ENCODE results near the gene GABRP. TPM values are rescaled to one million over a fixed set of nuclear protein-coding genes. Genes with fewer than 3 reads are reported as not detected.

GABRP gene
- total and polyA plus RNA-seq, 2 experiments from 2014 or later, result 3.6 to 6.3 TPM

DNA sequence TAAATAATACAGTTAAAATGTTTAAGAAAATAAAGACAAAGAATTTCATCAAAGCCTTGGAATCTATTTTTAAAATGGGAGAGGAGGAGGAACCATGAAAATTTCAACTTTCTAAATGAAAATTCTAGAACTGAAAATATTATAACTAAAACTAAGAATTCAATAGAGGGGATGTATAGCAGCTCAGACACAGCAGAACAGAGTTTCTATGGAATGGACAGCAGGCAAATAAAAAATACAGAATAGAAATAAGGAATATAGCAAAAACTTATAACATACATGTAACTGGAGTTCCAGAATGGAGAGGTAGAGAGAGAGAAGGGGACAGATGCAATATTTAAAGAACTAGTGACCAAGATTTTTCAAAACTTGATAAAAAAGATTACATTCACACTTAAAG, 76.9 kb downstream of the GABRP start (continued):
- TF ChIP-seq CTCF (conservative IDR thresholded peaks at IDR 0.05; ENCODE audit: low read depth in 2 of 2) (no peak), CREB1 (CRISPR knock-in tag; IDR thresholded peaks at IDR 0.05; ENCODE audit: low read depth) (no peak), EZH2 (IDR thresholded peaks at IDR 0.05; ENCODE audit: low read depth, unreplicated experiment) (no peak)
- TF ChIP-seq, protein P1, sequence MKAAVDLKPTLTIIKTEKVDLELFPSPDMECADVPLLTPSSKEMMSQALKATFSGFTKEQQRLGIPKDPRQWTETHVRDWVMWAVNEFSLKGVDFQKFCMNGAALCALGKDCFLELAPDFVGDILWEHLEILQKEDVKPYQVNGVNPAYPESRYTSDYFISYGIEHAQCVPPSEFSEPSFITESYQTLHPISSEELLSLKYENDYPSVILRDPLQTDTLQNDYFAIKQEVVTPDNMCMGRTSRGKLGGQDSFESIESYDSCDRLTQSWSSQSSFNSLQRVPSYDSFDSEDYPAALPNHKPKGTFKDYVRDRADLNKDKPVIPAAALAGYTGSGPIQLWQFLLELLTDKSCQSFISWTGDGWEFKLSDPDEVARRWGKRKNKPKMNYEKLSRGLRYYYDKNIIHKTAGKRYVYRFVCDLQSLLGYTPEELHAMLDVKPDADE (IDR thresholded peaks at IDR 0.05), result no peak

GRCh38 chr5:170860818-170861666, 77.5 kb downstream of the GABRP start:
- H3K9me2 ChIP-seq (ENCODE audit: insufficient read depth), result no peaks in the 10 kb centered on the region
- TF ChIP-seq STAT1 (IDR thresholded peaks at IDR 0.05; ENCODE audit: unreplicated experiment) (no peak), CREB1 (CRISPR knock-in tag; IDR thresholded peaks at IDR 0.05; ENCODE audit: low read depth) (no peak), EZH2 (IDR thresholded peaks at IDR 0.05; ENCODE audit: low read depth, unreplicated experiment) (no peak), ZNF114 (CRISPR knock-in tag; IDR thresholded peaks at IDR 0.05) (no peak), JUNB (IDR thresholded peaks at IDR 0.05; ENCODE audit: unreplicated experiment) (no peak), POLR2AphosphoS5 (IDR thresholded peaks at IDR 0.05; ENCODE audit: low read depth) (no peak), NANOG (IDR thresholded peaks at IDR 0.05; ENCODE audit: borderline replicate concordance) (no peak), ZNF331 (CRISPR knock-in tag; IDR thresholded peaks at IDR 0.05; ENCODE audit: low read depth) (no peak), EZH2phosphoT487 (IDR thresholded peaks at IDR 0.05; ENCODE audit: unreplicated experiment) (no peak), CTCF (conservative IDR thresholded peaks at IDR 0.05; ENCODE audit: low read depth in 2 of 2) (no peak)
- TF ChIP-seq, protein P2, sequence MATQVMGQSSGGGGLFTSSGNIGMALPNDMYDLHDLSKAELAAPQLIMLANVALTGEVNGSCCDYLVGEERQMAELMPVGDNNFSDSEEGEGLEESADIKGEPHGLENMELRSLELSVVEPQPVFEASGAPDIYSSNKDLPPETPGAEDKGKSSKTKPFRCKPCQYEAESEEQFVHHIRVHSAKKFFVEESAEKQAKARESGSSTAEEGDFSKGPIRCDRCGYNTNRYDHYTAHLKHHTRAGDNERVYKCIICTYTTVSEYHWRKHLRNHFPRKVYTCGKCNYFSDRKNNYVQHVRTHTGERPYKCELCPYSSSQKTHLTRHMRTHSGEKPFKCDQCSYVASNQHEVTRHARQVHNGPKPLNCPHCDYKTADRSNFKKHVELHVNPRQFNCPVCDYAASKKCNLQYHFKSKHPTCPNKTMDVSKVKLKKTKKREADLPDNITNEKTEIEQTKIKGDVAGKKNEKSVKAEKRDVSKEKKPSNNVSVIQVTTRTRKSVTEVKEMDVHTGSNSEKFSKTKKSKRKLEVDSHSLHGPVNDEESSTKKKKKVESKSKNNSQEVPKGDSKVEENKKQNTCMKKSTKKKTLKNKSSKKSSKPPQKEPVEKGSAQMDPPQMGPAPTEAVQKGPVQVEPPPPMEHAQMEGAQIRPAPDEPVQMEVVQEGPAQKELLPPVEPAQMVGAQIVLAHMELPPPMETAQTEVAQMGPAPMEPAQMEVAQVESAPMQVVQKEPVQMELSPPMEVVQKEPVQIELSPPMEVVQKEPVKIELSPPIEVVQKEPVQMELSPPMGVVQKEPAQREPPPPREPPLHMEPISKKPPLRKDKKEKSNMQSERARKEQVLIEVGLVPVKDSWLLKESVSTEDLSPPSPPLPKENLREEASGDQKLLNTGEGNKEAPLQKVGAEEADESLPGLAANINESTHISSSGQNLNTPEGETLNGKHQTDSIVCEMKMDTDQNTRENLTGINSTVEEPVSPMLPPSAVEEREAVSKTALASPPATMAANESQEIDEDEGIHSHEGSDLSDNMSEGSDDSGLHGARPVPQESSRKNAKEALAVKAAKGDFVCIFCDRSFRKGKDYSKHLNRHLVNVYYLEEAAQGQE (IDR thresholded peaks at IDR 0.05; ENCODE audit: unreplicated experiment), result no peak
- TF ChIP-seq, protein P1 (IDR thresholded peaks at IDR 0.05), result no peak

More at GRCh38 chr5:170860818-170861666, 77.5 kb downstream of the GABRP start:
- Mint-ChIP-seq H3K36me3 (ENCODE audit: low read depth) (peaks cover 14% of the 10 kb centered on the region), H3K27me3 (ENCODE audit: insufficient read depth, low read depth, poor library complexity) (peaks cover 10% of the 10 kb centered on the region), H3K27ac (peak overlapping the region; percentile 68), H3K4me1 (peaks cover 26% of the 10 kb centered on the region), H3K9me3 (peaks cover 22% of the 10 kb centered on the region), H3K4me3 (peak overlapping the region; percentile 75)
- H3K4me3 ChIP-seq, result no peak overlapping the region; the same call in 1 of the 2 replicates
- no peak for ATAC-seq
- peaks cover 11% of the 10 kb centered on the region for H3K27me3 ChIP-seq (ENCODE audit: insufficient read depth)
- peak; percentile 5 for DNase-seq (ENCODE audit: low spot score)
- no peaks in the 10 kb centered on the region; the same call in 1 of the 2 replicates for H3K36me3 ChIP-seq (ENCODE audit: insufficient read depth)
- peaks cover 35% of the 10 kb centered on the region for H3K79me2 ChIP-seq (replicated peaks; ENCODE audit: insufficient read depth)
- peaks cover 22% of the 10 kb centered on the region for H3K4me1 ChIP-seq (ENCODE audit: insufficient read depth)
- H3K4me2 ChIP-seq, result no peak overlapping the region
- H2AFZ ChIP-seq, result peak overlapping the region; percentile 94; the same call in 1 of the 2 replicates
- peaks cover 5% of the 10 kb centered on the region; the same call in 1 of the 2 replicates for H3F3A ChIP-seq (replicated peaks; ENCODE audit: low read depth)
- H3K27ac ChIP-seq (ENCODE audit: low read depth), result no peak overlapping the region
- H4K20me1 ChIP-seq (replicated peaks; ENCODE audit: insufficient read depth), result peaks cover 18% of the 10 kb centered on the region; the same call in 1 of the 2 replicates

Measured in GM23338 (cell line).